ENCODE data around the gene WWOX.

Gene WWOX

DNA sequence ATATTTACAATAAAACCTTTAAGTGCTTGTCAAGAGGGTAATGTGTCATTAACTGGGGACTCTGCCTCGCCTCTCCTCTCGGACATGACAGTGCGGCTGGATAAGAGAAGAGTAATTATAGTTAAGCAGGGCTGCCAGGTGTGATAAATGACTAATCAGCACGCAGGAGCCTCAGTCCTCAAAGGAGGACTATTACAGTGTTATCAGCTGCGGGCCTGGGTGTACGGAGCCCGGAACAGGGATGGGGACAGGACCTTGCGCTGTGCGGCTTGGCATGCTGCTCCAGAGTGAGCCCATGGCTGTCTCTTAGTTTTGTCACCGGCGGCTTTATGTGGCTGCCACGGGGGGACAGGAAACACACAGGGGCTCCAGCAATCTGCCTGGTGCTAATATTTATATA lies 893.9 kb downstream of the WWOX start:
- no peaks in the 10 kb centered on the region for H3K9me2 ChIP-seq (replicated peaks; ENCODE audit: insufficient read depth, low read length)
- no peaks in the 10 kb centered on the region for H3K36me3 ChIP-seq (replicated peaks; ENCODE audit: insufficient read depth, low read length)
- H3K9ac ChIP-seq (ENCODE audit: low read length) = no peak overlapping the region
- no peak for TF ChIP-seq EZH2 (optimal IDR thresholded peaks at IDR 0.05; ENCODE audit: low read depth, low read length)
- TF ChIP-seq, protein P1, sequence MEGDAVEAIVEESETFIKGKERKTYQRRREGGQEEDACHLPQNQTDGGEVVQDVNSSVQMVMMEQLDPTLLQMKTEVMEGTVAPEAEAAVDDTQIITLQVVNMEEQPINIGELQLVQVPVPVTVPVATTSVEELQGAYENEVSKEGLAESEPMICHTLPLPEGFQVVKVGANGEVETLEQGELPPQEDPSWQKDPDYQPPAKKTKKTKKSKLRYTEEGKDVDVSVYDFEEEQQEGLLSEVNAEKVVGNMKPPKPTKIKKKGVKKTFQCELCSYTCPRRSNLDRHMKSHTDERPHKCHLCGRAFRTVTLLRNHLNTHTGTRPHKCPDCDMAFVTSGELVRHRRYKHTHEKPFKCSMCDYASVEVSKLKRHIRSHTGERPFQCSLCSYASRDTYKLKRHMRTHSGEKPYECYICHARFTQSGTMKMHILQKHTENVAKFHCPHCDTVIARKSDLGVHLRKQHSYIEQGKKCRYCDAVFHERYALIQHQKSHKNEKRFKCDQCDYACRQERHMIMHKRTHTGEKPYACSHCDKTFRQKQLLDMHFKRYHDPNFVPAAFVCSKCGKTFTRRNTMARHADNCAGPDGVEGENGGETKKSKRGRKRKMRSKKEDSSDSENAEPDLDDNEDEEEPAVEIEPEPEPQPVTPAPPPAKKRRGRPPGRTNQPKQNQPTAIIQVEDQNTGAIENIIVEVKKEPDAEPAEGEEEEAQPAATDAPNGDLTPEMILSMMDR (IDR thresholded peaks at IDR 0.05; ENCODE audit: low read length) = no peak
- TF ChIP-seq EZH2phosphoT487 (IDR thresholded peaks at IDR 0.05; ENCODE audit: low read length) = no peak
- H3K79me2 ChIP-seq (ENCODE audit: low read length) = no peaks in the 10 kb centered on the region
- H3F3A ChIP-seq (ENCODE audit: insufficient read depth, low read length) = no peaks in the 10 kb centered on the region
- H2AFZ ChIP-seq (ENCODE audit: low read length) = no peak overlapping the region
- H3K27ac ChIP-seq (ENCODE audit: low read length) = no peak overlapping the region
- DNase-seq = no peak
- no peaks in the 10 kb centered on the region for H3K27me3 ChIP-seq (replicated peaks; ENCODE audit: insufficient read depth, low read length)
- no peak overlapping the region for H3K4me3 ChIP-seq (ENCODE audit: low read length)
- H3K9me3 ChIP-seq (replicated peaks; ENCODE audit: insufficient read depth, low read length) = no peaks in the 10 kb centered on the region
- no peak overlapping the region for H3K4me2 ChIP-seq (ENCODE audit: low read depth, low read length)
- H3K4me1 ChIP-seq (ENCODE audit: low read length) = no peaks in the 10 kb centered on the region
- H4K20me1 ChIP-seq (ENCODE audit: insufficient read depth, low read length) = no peaks in the 10 kb centered on the region

DNA sequence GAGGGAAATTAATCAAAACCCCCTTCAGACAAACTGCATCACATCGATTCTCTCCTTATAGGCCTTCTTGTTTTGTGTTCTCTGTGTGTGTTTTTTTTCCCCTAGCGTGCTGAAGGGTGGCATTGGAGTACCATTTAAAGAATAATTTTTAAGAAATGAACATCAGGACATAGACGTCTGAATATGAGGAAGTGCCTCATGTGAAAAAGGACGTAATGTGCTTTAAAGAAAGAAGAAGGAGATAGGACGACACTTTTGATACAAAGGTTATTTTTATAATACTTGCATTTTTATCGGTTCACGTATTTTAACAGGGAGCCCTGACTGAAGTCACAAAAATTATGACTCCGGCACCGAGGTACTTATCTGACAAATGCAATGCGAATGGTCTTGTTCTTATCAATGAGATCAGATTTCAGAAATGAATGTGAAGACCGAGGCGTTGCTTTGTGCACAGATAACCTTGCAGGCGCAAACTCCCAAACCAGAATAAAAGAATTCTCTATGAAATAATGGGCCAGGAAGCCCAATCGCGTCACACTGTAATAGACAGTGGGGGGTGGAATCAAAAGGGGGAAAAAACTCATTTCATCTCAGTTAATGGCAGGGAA lies 894.8 kb downstream of the WWOX start:
- no peak for TF ChIP-seq EZH2phosphoT487 (IDR thresholded peaks at IDR 0.05; ENCODE audit: low read length)
- TF ChIP-seq, protein P1 (IDR thresholded peaks at IDR 0.05; ENCODE audit: low read length) = no peak
- no peak for TF ChIP-seq EZH2 (optimal IDR thresholded peaks at IDR 0.05; ENCODE audit: low read depth, low read length)
- Histone ChIP-seq H3K79me2 (ENCODE audit: low read length) (no peaks in the 10 kb centered on the region), H3K4me3 (ENCODE audit: low read length) (no peak overlapping the region), H2AFZ (ENCODE audit: low read length) (no peak overlapping the region), H3K27ac (ENCODE audit: low read length) (no peak overlapping the region), H3F3A (ENCODE audit: insufficient read depth, low read length) (no peaks in the 10 kb centered on the region), H3K9ac (ENCODE audit: low read length) (no peak overlapping the region), H3K9me2 (replicated peaks; ENCODE audit: insufficient read depth, low read length) (no peaks in the 10 kb centered on the region), H3K27me3 (replicated peaks; ENCODE audit: insufficient read depth, low read length) (no peaks in the 10 kb centered on the region), H3K4me2 (ENCODE audit: low read depth, low read length) (no peak overlapping the region), H3K9me3 (replicated peaks; ENCODE audit: insufficient read depth, low read length) (no peaks in the 10 kb centered on the region), H3K4me1 (ENCODE audit: low read length) (no peaks in the 10 kb centered on the region), H4K20me1 (ENCODE audit: insufficient read depth, low read length) (no peaks in the 10 kb centered on the region), H3K36me3 (replicated peaks; ENCODE audit: insufficient read depth, low read length) (no peaks in the 10 kb centered on the region)
- no peak for DNase-seq

DNA sequence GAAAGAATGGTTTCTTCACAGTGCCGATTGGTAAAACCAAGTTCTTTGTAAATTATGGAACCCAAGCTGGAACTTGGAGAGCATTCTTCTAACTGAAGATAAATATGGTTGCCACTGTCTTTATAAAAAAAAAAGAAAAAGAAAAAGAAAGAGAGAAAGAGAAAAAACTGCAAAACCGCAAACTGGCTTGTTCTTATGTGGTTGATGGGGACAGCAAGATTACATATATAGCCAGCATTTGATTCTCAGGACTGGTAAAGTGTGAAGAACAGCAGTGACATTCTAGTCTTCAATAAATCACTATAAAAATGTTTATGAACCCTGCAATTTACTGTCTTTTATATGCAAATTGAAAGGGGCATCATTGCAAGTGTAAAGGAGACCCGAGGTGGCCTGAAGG lies 896.0 kb downstream of the WWOX start:
- no peak overlapping the region for H3K4me2 ChIP-seq (ENCODE audit: low read depth, low read length)
- no peaks in the 10 kb centered on the region for H3K4me1 ChIP-seq (ENCODE audit: low read length)
- H3K79me2 ChIP-seq (ENCODE audit: low read length) = no peaks in the 10 kb centered on the region
- H3K36me3 ChIP-seq (replicated peaks; ENCODE audit: insufficient read depth, low read length) = no peaks in the 10 kb centered on the region
- no peak overlapping the region for H3K4me3 ChIP-seq (ENCODE audit: low read length)
- H3K9ac ChIP-seq (ENCODE audit: low read length) = no peak overlapping the region
- TF ChIP-seq, protein P1 (IDR thresholded peaks at IDR 0.05; ENCODE audit: low read length) = no peak
- TF ChIP-seq EZH2 (optimal IDR thresholded peaks at IDR 0.05; ENCODE audit: low read depth, low read length) = no peak
- no peak for TF ChIP-seq EZH2phosphoT487 (IDR thresholded peaks at IDR 0.05; ENCODE audit: low read length)
- no peak for DNase-seq
- no peaks in the 10 kb centered on the region for H3K9me3 ChIP-seq (replicated peaks; ENCODE audit: insufficient read depth, low read length)
- no peaks in the 10 kb centered on the region for H3K27me3 ChIP-seq (replicated peaks; ENCODE audit: insufficient read depth, low read length)
- no peaks in the 10 kb centered on the region for H3F3A ChIP-seq (ENCODE audit: insufficient read depth, low read length)
- no peaks in the 10 kb centered on the region for H3K9me2 ChIP-seq (replicated peaks; ENCODE audit: insufficient read depth, low read length)
- no peaks in the 10 kb centered on the region for H4K20me1 ChIP-seq (ENCODE audit: insufficient read depth, low read length)
- no peak overlapping the region for H3K27ac ChIP-seq (ENCODE audit: low read length)
- H2AFZ ChIP-seq (ENCODE audit: low read length) = no peak overlapping the region

Data from MM.1S (cell line).